HG03139 (cell line): ENCODE measurements around the gene IKBKE.
"Not testable (repeated sequence)": the region's sequence is repeated elsewhere in the genome, so short reads cannot be mapped to it uniquely, and the experiment has no call there.

Source experiments
- ATAC-seq: cut with Tn5 transposase; IDR thresholded peaks from one replicate; pipeline ENCODE4 v1.9.1; 2021; ENCODE audit not compliant: unreplicated experiment

The IKBKE gene

GRCh38 chr1:206472454-206472853 is 2.2 kb downstream of the IKBKE start:
- no peak for ATAC-seq

- no peak for ATAC-seq
Observed at GRCh38 chr1:206472886-206473285, 2.6 kb downstream of the IKBKE start.

DNA sequence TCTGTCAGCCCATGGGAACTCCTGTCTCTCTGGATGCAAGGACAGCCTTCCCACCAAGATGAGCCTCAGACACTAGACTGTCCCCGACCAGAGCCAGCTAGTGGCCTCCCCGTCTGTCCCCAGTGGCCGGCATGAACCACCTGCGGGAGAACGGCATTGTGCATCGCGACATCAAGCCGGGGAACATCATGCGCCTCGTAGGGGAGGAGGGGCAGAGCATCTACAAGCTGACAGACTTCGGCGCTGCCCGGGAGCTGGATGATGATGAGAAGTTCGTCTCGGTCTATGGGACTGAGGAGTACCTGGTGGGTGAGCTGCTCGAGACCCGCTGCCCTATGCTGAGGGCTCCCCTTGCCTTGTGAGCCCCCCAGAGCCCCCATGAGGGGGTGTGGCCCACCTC is 5.8 kb downstream of the IKBKE start:
- no peak for ATAC-seq

DNA sequence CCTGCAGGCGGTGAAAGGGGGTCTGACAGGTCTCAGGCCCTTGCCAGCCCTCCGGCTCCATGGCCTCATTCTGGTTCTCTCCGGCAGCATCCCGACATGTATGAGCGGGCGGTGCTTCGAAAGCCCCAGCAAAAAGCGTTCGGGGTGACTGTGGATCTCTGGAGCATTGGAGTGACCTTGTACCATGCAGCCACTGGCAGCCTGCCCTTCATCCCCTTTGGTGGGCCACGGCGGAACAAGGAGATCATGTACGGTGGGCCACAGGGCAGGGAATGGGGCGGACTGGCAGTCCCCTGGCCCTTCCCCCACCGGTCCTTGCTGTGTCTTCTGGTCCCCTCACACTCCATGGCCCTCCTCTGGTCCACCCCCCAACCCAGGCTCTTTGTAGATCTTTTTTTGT is 6.3 kb downstream of the IKBKE start:
- ATAC-seq, result no peak

DNA sequence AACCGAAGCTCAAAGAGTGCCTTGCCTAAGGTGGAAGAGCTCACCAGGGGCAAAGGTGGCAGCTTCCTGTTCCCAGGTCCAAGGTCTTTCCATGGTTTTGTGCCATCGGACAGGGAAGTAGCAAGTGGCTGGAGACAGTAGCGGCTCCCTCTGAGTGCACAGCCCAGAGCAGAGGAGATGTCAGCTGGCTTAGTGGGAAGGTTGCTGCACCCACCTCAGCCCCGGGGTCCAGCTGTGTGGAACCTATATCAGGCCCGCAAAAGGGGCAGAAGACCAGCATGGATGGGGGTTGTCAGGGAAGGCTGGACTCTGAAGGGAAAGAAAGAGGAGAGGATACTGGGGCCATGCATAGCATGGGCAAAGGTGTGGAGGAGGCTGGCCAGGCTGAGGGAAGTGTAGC is 6.8 kb downstream of the IKBKE start:
- ATAC-seq, result no peak

DNA sequence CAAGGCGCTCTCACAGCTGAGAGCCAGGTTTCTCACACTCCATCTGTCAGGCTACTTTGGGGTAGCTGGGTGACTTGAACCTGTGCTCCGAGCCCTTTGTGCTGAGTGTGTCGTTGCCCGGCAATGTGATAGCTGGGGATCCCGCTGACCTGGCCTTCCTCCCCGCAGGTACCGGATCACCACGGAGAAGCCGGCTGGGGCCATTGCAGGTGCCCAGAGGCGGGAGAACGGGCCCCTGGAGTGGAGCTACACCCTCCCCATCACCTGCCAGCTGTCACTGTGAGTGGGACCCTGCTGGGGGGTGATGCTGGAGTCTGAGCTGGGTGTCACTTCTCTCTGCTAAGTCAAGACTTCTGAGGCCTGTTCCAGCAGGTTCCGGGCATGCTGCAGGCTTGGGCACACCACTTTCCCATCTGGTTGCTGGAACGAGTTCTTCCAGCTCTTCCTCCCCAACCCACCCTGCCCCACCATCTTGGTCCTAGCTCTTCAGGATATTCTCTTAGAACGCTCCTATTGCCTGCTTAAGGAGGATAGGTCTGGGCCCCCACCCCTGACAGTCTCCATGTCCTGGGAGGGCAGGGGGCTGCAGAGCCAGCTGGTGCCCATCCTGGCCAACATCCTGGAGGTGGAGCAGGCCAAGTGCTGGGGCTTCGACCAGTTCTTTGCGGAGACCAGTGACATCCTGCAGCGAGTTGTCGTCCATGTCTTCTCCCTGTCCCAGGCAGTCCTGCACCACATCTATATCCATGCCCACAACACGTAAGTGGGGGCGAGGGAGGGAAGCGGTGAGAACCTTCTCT is 7.5 kb downstream of the IKBKE start:
- no peak for ATAC-seq

GRCh38 chr1:206478746-206479145 is 8.5 kb downstream of the IKBKE start:
- no peak for ATAC-seq

- ATAC-seq, result no peak
Observed at GRCh38 chr1:206479183-206480125, 9.2 kb downstream of the IKBKE start.

GRCh38 chr1:206480211-206480610 is 9.9 kb downstream of the IKBKE start:
- ATAC-seq, result no peak

- no peak for ATAC-seq
Observed at GRCh38 chr1:206482611-206483010, 12.3 kb downstream of the IKBKE start.

GRCh38 chr1:206483864-206484263 is 13.6 kb downstream of the IKBKE start:
- not testable (repeated sequence) for ATAC-seq

DNA sequence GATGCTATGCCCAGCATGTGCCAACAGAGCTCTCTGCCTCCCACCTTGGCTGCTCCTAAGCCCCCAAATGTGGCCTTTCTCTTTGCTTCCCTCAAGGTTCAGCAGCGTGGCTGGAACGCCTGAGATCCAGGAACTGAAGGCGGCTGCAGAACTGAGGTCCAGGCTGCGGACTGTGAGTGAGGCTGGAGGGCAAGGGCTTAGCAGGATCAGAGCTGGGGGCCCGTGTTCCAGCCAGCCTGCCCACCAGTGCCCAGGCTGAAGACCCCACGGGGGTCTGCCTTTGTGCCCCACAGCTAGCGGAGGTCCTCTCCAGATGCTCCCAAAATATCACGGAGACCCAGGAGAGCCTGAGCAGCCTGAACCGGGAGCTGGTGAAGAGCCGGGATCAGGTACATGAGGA is 14.6 kb downstream of the IKBKE start:
- ATAC-seq, result no peak

DNA sequence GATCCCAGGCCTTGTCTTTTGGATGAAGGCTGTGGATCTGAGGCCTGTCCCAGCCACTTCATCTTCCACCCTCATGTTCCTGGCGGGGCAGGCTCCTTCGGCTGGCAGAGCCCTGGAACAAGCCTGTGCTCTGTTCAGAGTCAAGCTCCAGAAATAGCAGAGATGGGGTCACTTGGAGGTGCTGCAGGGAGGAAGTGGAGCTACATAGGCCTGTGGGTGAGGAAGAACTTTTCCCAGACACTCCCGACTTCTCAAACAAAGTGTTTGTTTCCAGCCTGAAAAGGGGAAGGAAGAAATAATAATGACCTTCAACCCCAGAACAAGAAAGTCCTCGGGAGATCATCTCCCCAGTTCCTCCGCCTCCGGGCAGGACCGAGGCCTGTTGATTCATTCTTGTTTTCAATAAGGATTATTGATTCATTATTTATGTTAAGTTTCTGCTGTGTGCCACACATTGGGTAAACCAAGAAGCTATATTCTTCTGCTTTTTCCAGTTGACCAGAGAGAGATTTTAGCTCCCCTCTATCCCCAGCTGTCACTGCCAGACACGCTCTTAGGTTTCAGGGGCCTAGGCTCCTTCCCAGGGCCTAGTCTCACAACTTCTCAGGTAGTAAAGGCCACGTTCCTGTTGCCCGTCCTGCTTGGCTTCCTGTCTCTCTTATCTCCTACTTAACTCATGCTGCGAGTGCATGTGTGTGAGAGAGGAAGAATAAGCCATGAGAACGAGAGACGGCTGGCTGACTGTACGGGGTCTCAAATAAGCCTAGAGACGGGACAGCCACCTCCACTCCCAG is 16.9 kb downstream of the IKBKE start:
- ATAC-seq, result no peak

DNA sequence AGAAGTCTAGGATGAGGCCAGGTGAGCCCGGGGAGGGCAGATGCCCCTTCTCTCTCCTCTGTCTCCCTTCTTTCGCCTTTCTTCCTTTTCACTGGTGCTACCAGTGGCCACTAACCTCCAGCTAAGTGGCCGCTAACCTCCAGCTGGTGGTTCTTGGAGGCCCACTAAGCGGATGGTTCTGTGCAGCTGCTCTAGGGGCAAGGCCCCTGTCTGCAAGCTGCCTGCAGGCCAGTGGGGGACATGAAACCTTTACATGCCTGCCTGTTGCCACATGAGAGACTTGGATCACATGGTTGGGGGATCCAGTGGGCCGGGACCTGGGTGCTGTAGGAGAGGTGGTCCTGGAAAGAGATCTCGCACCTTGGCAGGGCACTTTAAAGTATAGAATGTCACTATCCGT is 17.7 kb downstream of the IKBKE start:
- no peak for ATAC-seq

GRCh38 chr1:206488466-206488865 is 18.2 kb downstream of the IKBKE start:
- ATAC-seq, result no peak

DNA sequence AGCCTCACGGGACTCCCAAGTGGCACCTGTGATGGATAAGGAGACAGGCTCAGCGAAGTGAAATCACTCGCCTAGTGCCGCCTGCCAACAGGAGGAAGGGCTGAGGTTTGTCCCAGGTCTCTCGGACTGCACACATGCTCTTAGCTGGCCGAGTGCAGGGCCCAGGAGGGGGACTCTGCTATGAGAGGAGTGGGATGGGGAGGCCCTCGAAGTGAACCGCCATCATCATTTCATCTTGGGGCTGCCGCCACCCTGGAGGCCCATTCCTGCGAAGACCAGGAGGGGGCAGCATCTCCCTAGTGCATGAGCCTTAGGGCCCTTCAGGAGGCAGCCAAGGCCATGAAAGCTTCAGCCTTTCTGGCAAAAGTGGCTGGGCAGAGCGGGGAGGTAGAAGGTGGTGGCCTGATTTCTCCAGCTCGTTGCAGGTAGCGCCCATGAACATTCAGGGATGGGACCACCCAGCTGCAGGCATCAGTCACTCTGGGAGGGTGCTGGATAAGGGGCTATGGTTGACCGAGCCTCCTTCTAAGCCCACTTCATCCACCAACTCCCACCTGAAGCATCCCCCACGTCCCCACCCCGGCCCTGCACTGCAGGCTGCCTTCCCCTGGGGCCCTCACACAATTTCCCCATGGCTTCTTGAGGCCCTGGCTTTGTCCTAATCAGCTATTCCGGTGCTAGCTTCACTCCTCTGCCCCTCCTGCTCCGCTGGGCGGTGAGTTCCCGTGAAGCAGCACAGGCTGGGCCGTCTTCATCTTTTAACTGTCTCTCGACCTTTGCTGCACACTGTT is 19.9 kb downstream of the IKBKE start:
- no peak for ATAC-seq

- ATAC-seq, result no peak
Observed at GRCh38 chr1:206490771-206491405, 20.6 kb downstream of the IKBKE start.

- no peak for ATAC-seq
Observed at GRCh38 chr1:206491616-206492015, 21.3 kb downstream of the IKBKE start.

DNA sequence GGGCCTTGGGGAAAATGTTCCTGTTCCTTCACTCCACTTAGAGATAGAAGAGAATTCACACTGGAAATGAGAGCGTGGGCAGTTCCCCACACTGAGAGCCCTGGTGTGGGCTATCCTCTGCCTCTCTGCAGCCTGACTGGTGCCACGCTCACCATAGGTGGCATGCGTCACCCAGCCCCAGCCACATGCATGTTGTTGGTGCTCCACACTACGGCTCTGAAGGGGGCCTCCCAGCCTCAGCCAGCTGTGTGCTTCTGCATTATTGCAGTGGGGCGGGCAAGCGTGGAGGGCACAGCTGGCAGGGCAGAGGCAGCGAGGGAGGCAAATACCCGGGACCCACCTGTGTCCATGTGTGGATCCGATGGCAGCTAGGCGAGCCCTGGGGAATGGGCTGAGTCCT is 22.3 kb downstream of the IKBKE start:
- no peak for ATAC-seq

DNA sequence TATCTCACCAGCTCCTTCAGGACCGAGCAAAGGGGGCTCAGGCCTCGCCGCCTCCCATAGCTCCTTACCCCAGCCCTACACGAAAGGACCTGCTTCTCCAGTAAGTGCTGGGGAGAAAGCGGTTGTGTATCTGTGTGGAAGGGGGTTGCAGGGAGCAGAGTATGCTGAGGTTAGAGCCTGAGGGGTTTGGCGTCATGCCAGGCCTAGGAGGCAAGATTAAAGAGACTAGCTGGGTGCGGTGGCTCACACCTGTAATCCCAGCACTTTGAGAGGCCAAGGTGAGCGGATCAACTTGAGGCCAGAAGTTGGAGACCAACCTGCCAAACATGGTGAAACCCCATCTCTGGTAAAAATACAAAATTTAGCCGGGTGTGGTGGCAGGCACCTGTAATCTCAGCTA is 23.0 kb downstream of the IKBKE start:
- no peak for ATAC-seq
